SK-N-SH (cell line): ENCODE results near the gene EIF2AK2. TPM values are rescaled to one million over a fixed set of nuclear protein-coding genes. Genes with fewer than 3 reads are reported as not detected.

Experiments
- CTCF ChIA-PET: fragments of 300-600, 350-600 bp; formaldehyde crosslinking; extraction: SDS; loops from one replicate; lab custom pipeline; 2021; lab: Yijun Ruan, JAX
- POLR2A ChIA-PET: fragments of 350-600 bp; sonication (Branson Sonifier 250); formaldehyde crosslinking; extraction: SDS; loops from one replicate; lab custom pipeline; 2020; ENCODE audit warnings: antibody characterized with exemption, inconsistent platforms; lab: Yijun Ruan, JAX
- DNase-seq: peaks from one replicate; pipeline ENCODE4 v3.0.0; 2012
- H2AFZ ChIP-seq: fragments of 200-600 bp; sonication (generic); 2 replicates; pipeline ENCODE4 v1.8.1; 2016; ENCODE audit warnings: antibody characterized with exemption, mild to moderate bottlenecking, low read depth
- H3F3A ChIP-seq: fragments of 200-600 bp; sonication (generic); replicated peaks from 2 replicates; pipeline ENCODE3; 2016; ENCODE audit warnings: antibody characterized with exemption, mild to moderate bottlenecking; ENCODE audit not compliant: insufficient read depth
- H3K27ac ChIP-seq, 2 experiments: fragments of 200-500 bp in 1 of 2; fragments of 200-600 bp in 1 of 2; sonication (Bioruptor generic) in 1 of 2; sonication (generic), shearing (Covaris generic) in 1 of 2; 2 replicates each; pipeline versions ENCODE4 v1.5.1 to v1.6.1; 2014 to 2016; ENCODE audit warnings: low read depth in 2 of 2, inconsistent platforms in 1 of 2, low read length in 1 of 2, mild to moderate bottlenecking in 1 of 2, mixed read lengths in 1 of 2
- H3K27me3 ChIP-seq: fragments of 200-600 bp; sonication (generic), shearing (Covaris generic); 2 replicates; pipeline ENCODE4 v1.6.1; 2016; ENCODE audit warnings: mixed run types; ENCODE audit not compliant: insufficient read depth
- H3K36me3 ChIP-seq, 2 experiments: fragments of 200-500 bp in 1 of 2; fragments of 200-600 bp in 1 of 2; sonication (Bioruptor generic) in 1 of 2; sonication (generic) in 1 of 2; replicated peaks in 1 of 2; 2 replicates each; pipeline versions ENCODE3 to v1.5.1; 2014 to 2016; ENCODE audit warnings: low read length in 1 of 2, mild to moderate bottlenecking in 1 of 2; ENCODE audit not compliant: insufficient read depth in 2 of 2, control insufficient read depth in 1 of 2
- H3K4me1 ChIP-seq, 2 experiments: fragments of 200-500 bp in 1 of 2; fragments of 200-600 bp in 1 of 2; sonication (Bioruptor generic) in 1 of 2; sonication (generic), shearing (Covaris generic) in 1 of 2; 2 replicates each; pipeline versions ENCODE4 v1.5.1 to v1.6.1; 2014 to 2016; ENCODE audit warnings: low read depth in 1 of 2, low read length in 1 of 2, mixed run types in 1 of 2; ENCODE audit not compliant: insufficient read depth in 2 of 2, control insufficient read depth in 1 of 2
- H3K4me2 ChIP-seq: fragments of 200-600 bp; sonication (generic), shearing (Covaris generic); 2 replicates; pipeline ENCODE4 v1.6.1; 2017; ENCODE audit warnings: mixed run types
- H3K4me3 ChIP-seq, 2 experiments: fragments of 200-500 bp in 1 of 2; fragments of 200-600 bp in 1 of 2; sonication (Bioruptor generic) in 1 of 2; sonication (generic), shearing (Covaris generic) in 1 of 2; 2 replicates each; pipeline versions ENCODE4 v1.5.1 to v1.8.1; 2014 to 2016; ENCODE audit warnings: low read depth in 2 of 2, inconsistent platforms in 1 of 2, low read length in 1 of 2, mild to moderate bottlenecking in 1 of 2, mixed read lengths in 1 of 2, moderate library complexity in 1 of 2
- H3K79me2 ChIP-seq: fragments of 200-600 bp; sonication (generic); 2 replicates; pipeline ENCODE4 v1.8.1; 2017; ENCODE audit warnings: mild to moderate bottlenecking; ENCODE audit not compliant: insufficient read depth
- H3K9ac ChIP-seq: fragments of 200-600 bp; sonication (generic); 2 replicates; pipeline ENCODE4 v1.6.1; 2017; ENCODE audit warnings: mixed run types
- H3K9me2 ChIP-seq: fragments of 200-600 bp; sonication (generic); 2 replicates; pipeline ENCODE4 v1.6.1; 2017; ENCODE audit warnings: mixed run types
- H3K9me3 ChIP-seq: fragments of 200-600 bp; sonication (generic); 2 replicates; pipeline ENCODE4 v1.6.1; 2017; ENCODE audit warnings: mixed run types, mild to moderate bottlenecking, moderate library complexity
- H4K20me1 ChIP-seq: fragments of 200-600 bp; sonication (generic); 2 replicates; pipeline ENCODE4 v1.6.1; 2017; ENCODE audit warnings: mild to moderate bottlenecking, mixed run types; ENCODE audit not compliant: insufficient read depth
- CHD2 ChIP-seq: fragments of 150-350 bp; IDR thresholded peaks from 2 replicates; pipeline ENCODE4 v1.6.1; 2018; ENCODE audit warnings: low read length; ENCODE audit not compliant: partially characterized antibody
- ELF1 ChIP-seq: IDR thresholded peaks from 2 replicates; pipeline ENCODE4 v1.4.0; 2012
- EP300 ChIP-seq, 2 experiments: IDR thresholded peaks; 2 replicates each; pipeline versions ENCODE4 v1.4.0 to v1.6.1; 2012; ENCODE audit warnings: borderline replicate concordance in 1 of 2, low read depth in 1 of 2, low read length in 1 of 2
- FOXM1 ChIP-seq: IDR thresholded peaks from 2 replicates; pipeline ENCODE4 v1.4.0; 2012; ENCODE audit warnings: low read depth, mild to moderate bottlenecking
- GABPA ChIP-seq: IDR thresholded peaks from 2 replicates; pipeline ENCODE4 v1.4.0; 2012; ENCODE audit warnings: low read depth, mild to moderate bottlenecking
- GATA2 ChIP-seq: sonication (generic); formaldehyde crosslinking; IDR thresholded peaks from 2 replicates; pipeline ENCODE4 v1.5.0; 2020; ENCODE audit warnings: mild to moderate bottlenecking, missing genetic modification reagents
- MEF2A ChIP-seq: IDR thresholded peaks from 2 replicates; pipeline ENCODE4 v1.4.0; 2012; ENCODE audit warnings: low read depth, borderline replicate concordance
- MXI1 ChIP-seq: IDR thresholded peaks from 2 replicates; pipeline ENCODE4 v1.6.1; 2012; ENCODE audit warnings: mild to moderate bottlenecking, low read depth, low read length, improper control_type of control experiment
- NFIC ChIP-seq: IDR thresholded peaks from 2 replicates; pipeline ENCODE4 v1.4.0; 2012; ENCODE audit warnings: borderline replicate concordance
- NRF1 ChIP-seq: IDR thresholded peaks from 2 replicates; pipeline ENCODE4 v1.6.1; 2012; ENCODE audit warnings: low read depth, mild to moderate bottlenecking, low read length
- POLR2AphosphoS5 ChIP-seq: IDR thresholded peaks from 2 replicates; pipeline ENCODE4 v1.6.1; 2012; ENCODE audit warnings: low read depth, low read length
- SMC3 ChIP-seq: IDR thresholded peaks from 2 replicates; pipeline ENCODE4 v1.6.1; 2012; ENCODE audit warnings: low read depth, low read length, improper control_type of control experiment
- TCF12 ChIP-seq: IDR thresholded peaks from 2 replicates; pipeline ENCODE4 v1.4.0; 2012
- TEAD4 ChIP-seq: IDR thresholded peaks from 2 replicates; pipeline ENCODE4 v1.4.0; 2012; ENCODE audit warnings: mild to moderate bottlenecking, borderline replicate concordance; ENCODE audit not compliant: insufficient read depth
- WGBS: methylation state at CpG from one replicate; pipeline ENCODE4 v1.1.6; 2017; ENCODE audit warnings: low lambda C conversion rate; 5-methylcytosine and 5-hydroxymethylcytosine counted together
- polyA plus RNA-seq, 3 experiments: library from polyadenylated mRNA; depleted of rRNA; stranded (reverse); fragments of >200 nt; gene quantifications; 2 replicates each; pipeline ENCODE4 v1.2.3, GENCODE V29; 2012
- TF ChIP-seq, protein P1 (sequence below): fragments of 150-350 bp; IDR thresholded peaks from 2 replicates; pipeline ENCODE4 v1.6.1; 2017; ENCODE audit warnings: antibody characterized with exemption, low read length, low read depth, borderline replicate concordance
- TF ChIP-seq, protein P2 (sequence below): IDR thresholded peaks from 2 replicates; pipeline ENCODE4; 2012
- TF ChIP-seq, protein P3 (sequence below): IDR thresholded peaks from 2 replicates; pipeline ENCODE4 v1.4.0; 2012; ENCODE audit warnings: low read depth

The EIF2AK2 gene
- polyA plus RNA-seq, 1 of the 3 experiments (the other 2 are of a cell fraction): 9.0 TPM

DNA sequence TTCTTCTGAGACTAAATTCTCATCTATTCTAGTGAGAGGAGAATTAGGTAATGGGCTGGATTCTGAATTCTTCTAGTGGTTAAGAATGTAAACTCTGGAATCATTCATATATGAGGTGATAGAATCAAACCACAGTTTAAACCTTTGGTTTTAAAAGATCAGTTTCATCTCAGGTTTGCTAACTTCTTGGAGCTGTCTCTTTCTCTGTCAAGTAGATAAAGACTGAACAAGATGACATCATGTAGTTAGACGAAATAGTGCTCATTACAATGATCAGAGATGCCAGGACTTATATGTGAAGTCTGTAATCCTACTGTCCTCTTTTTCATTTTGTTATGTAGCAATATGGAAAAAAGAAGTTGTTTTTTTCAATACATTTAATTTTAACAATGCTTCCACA lies 44.4 kb upstream of the EIF2AK2 start:
- Histone ChIP-seq H3K36me3 (peaks cover 58 to 70% of the 10 kb centered on the region in 2 experiments), H3K79me2 (peaks cover 81% of the 10 kb centered on the region), H3K27ac (peak overlapping the region in 1 of 2 experiments; percentile 0; a peak in 1 of 4 replicates), H3K9me2 (no peaks in the 10 kb centered on the region; the same call in 1 of the 2 replicates), H3K4me1 (peaks cover 6 to 15% of the 10 kb centered on the region in 2 experiments; a peak in 3 of 4 replicates), H2AFZ (no peak overlapping the region), H3K4me3 (no peak overlapping the region), H3K9me3 (peaks cover 11% of the 10 kb centered on the region; the same call in 1 of the 2 replicates), H3F3A (peaks cover 22% of the 10 kb centered on the region), H3K9ac (no peak overlapping the region)
- ChIA-PET CTCF (interaction anchor here (1.1 to 2.0 kb wide), 3 partner anchors 33 to 690 kb away, joined by 3 to 16 read pairs (median 3); no protein-coding TSS in a partner anchor), POLR2A (interaction anchor here (1.1 kb wide), 1 partner anchor 46 kb away, joined by 3 read pairs; no protein-coding TSS in a partner anchor)
- DNase-seq: no peak
- TF ChIP-seq POLR2AphosphoS5 (0 out of 2 replicates have a peak, but pooled peaks have one; percentile 20), NRF1 (no peak)
- TF ChIP-seq, all 33 proteins: peak for 1
- Histone ChIP-seq H3K4me2 (no peak overlapping the region), H4K20me1 (peaks cover 6% of the 10 kb centered on the region; the same call in 1 of the 2 replicates), H3K27me3 (no peaks in the 10 kb centered on the region)
- WGBS: 73% methylated on average over 1 of the region's 1 CpG

DNA sequence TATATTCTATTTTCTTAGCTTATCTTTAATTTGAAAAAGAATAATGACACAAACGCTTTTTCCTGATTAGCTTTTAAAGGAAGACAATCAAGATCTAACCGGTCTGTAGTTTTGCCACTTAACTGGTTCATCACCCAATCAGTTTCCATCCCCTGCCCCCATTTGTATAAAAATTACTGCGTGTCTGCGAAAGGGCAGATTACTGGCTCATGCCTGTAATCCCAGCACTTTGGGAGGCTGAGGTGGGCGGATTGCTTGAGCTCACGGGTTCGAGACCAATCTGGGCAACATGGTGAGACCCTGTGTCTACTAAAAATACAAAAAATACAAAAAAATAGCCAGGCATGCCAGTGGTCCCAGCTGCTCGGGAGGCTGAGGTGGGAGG lies 41.9 kb upstream of the EIF2AK2 start:
- DNase-seq: no peak
- no peak overlapping the region for H3K4me2 ChIP-seq
- POLR2A ChIA-PET: no interaction called here
- no peaks in the 10 kb centered on the region for H3K27me3 ChIP-seq
- H3K36me3 ChIP-seq: peaks cover 36 to 45% of the 10 kb centered on the region in 2 experiments
- WGBS: 96% methylated on average over 8 of the region's 8 CpGs
- CTCF ChIA-PET: interaction anchor here (1.6 to 1.8 kb wide), 3 partner anchors 13 to 30 kb away, joined by 8 to 9 read pairs (median 8); no protein-coding TSS in a partner anchor
- peaks cover 56% of the 10 kb centered on the region for H3K79me2 ChIP-seq
- H3F3A ChIP-seq: peaks cover 20% of the 10 kb centered on the region
- no peaks in the 10 kb centered on the region; the same call in 1 of the 2 replicates for H3K9me2 ChIP-seq
- H3K27ac ChIP-seq: peak overlapping the region in 1 of 2 experiments; percentile 16; a peak in 1 of 4 replicates
- H3K4me3 ChIP-seq: no peak overlapping the region
- peaks cover 6 to 15% of the 10 kb centered on the region in 2 experiments; a peak in 3 of 4 replicates for H3K4me1 ChIP-seq
- H4K20me1 ChIP-seq: peaks cover 6% of the 10 kb centered on the region; the same call in 1 of the 2 replicates
- no peak overlapping the region for H2AFZ ChIP-seq
- TF ChIP-seq NFIC: no peak
- no peak overlapping the region for H3K9ac ChIP-seq
- peaks cover 4% of the 10 kb centered on the region; the same call in 1 of the 2 replicates for H3K9me3 ChIP-seq

DNA sequence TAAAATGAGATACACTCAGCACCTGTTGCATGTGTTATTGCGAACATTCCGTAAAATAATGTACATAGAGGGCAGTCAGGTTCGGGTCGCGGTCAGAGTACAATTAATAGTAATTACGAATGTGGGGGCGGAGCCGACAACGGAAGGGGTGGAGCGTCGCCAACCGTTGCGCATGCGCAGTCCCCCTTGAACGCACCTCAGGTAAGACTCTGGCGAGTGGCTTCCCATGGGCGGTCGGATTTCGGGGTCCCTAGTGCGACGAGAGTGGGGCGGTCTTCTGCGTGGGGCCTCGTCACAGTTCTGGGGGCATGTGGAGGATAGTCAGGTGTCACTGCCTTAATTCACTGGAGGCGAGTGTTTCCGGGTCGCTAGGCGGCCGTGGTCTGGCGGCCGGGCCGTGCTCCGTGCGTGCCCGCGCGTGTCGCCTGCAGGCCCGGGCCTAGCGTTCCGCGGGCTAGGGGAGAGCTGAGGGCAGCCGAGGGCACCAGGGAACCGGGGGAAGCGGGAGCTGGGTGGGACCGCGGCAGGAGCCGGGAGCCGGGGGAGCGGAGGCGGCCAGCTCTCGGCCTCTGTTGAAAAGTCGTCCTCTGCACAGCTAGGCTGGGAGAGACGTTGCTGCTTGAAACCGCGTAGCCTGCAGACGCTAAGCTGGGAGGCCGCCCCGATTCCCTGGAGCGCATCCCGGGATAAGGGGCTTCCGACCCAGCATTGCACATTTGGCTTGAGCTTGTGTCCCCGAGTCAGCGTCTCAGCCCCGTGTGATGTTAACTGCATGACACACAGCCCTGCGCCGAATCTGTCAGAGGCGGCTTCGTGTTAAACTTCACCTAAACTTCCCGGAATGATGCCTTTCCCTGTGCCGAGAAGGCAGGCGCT lies 39.8 kb upstream of the EIF2AK2 start, which contains the start of gene CEBPZOS:
Gene CEBPZOS, plus strand, starts transcription at position 177 of the 876 bp plus-strand sequence. CDS start 3,209 bp downstream, outside the sequence.
- peak within 1 kb of the TSS; percentile 63 to 88 for H3K27ac ChIP-seq
- peaks cover 43% of the 10 kb centered on the region for H3K79me2 ChIP-seq
- no peaks in the 10 kb centered on the region for H4K20me1 ChIP-seq
- no peaks in the 10 kb centered on the region for H3K9me2 ChIP-seq
- H3K4me1 ChIP-seq: peaks cover 6 to 15% of the 10 kb centered on the region in 2 experiments; a peak in 3 of 4 replicates
- CTCF ChIA-PET: interaction anchor here (0.6 to 1.4 kb wide), 7 partner anchors 10 to 676 kb away, joined by 3 to 5 read pairs (median 3); partner anchors contain the start of genes CEBPZ and NDUFAF7
- H3K36me3 ChIP-seq: peaks cover 18 to 25% of the 10 kb centered on the region in 2 experiments
- H3K4me2 ChIP-seq: peak within 1 kb of the TSS; percentile 73
- H3F3A ChIP-seq: peaks cover 5% of the 10 kb centered on the region
- under 1% methylated on average over 64 of the region's 72 CpGs for WGBS
- peak; percentile 96 for DNase-seq
- POLR2A ChIA-PET: interaction anchor here (1.1 to 1.3 kb wide), 3 partner anchors 39 to 729 kb away, joined by 4 to 5 read pairs (median 4); partner anchors contain the start of genes EIF2AK2 and RMDN2
- H3K27me3 ChIP-seq: no peaks in the 10 kb centered on the region
- peak within 1 kb of the TSS; percentile 78 for H3K9ac ChIP-seq
- peak within 1 kb of the TSS; percentile 68 to 80 for H3K4me3 ChIP-seq
- H2AFZ ChIP-seq: peak within 1 kb of the TSS; percentile 95
- no peaks in the 10 kb centered on the region for H3K9me3 ChIP-seq
- TF ChIP-seq TCF12: no peak
- TF ChIP-seq, protein P1, sequence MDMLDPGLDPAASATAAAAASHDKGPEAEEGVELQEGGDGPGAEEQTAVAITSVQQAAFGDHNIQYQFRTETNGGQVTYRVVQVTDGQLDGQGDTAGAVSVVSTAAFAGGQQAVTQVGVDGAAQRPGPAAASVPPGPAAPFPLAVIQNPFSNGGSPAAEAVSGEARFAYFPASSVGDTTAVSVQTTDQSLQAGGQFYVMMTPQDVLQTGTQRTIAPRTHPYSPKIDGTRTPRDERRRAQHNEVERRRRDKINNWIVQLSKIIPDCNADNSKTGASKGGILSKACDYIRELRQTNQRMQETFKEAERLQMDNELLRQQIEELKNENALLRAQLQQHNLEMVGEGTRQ: no peak
- TF ChIP-seq, protein P2, sequence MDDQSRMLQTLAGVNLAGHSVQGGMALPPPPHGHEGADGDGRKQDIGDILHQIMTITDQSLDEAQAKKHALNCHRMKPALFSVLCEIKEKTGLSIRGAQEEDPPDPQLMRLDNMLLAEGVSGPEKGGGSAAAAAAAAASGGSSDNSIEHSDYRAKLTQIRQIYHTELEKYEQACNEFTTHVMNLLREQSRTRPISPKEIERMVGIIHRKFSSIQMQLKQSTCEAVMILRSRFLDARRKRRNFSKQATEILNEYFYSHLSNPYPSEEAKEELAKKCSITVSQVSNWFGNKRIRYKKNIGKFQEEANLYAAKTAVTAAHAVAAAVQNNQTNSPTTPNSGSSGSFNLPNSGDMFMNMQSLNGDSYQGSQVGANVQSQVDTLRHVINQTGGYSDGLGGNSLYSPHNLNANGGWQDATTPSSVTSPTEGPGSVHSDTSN: no peak; the same call in 1 of the 2 replicates
- TF ChIP-seq GATA2 (CRISPR knock-in tag): no peak
- TF ChIP-seq MEF2A: no peak
- TF ChIP-seq, protein P3, sequence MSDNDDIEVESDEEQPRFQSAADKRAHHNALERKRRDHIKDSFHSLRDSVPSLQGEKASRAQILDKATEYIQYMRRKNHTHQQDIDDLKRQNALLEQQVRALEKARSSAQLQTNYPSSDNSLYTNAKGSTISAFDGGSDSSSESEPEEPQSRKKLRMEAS: peak; percentile 74
- TF ChIP-seq CHD2: peak; percentile 17
- TF ChIP-seq GABPA: peak; percentile 73
- peak; percentile 25; the same call in 1 of the 2 replicates for TF ChIP-seq ELF1
- peak; percentile 96 for TF ChIP-seq POLR2AphosphoS5
- TF ChIP-seq FOXM1: no peak
- no peak for TF ChIP-seq SMC3
- TF ChIP-seq EP300 (IDR thresholded peaks at IDR 0.05; ENCODE audit: borderline replicate concordance in 1 of 2, low read depth in 1 of 2, low read length in 1 of 2): no peak
- TF ChIP-seq TEAD4: no peak
- peak; percentile 85 for TF ChIP-seq MXI1
